ENCODE data around the gene ZNF101. TPM values are rescaled to one million over a fixed set of nuclear protein-coding genes. Genes with fewer than 3 reads are reported as not detected.
A peak's percentile ranks its signal among the peaks of the same experiment; 100 is the strongest.

Gene ZNF101
- total and polyA plus RNA-seq, 9 of the 15 experiments (the other 6 are each of a cell fraction or from before 2014, with no cell fraction given): 9.6 to 20.3 (median 12.4) TPM

GRCh38 chr19:19732579-19733501 lies 64.2 kb downstream of the ZNF101 start, which contains the start of gene ZNF14 (continued):
- TF ChIP-seq, protein P1, sequence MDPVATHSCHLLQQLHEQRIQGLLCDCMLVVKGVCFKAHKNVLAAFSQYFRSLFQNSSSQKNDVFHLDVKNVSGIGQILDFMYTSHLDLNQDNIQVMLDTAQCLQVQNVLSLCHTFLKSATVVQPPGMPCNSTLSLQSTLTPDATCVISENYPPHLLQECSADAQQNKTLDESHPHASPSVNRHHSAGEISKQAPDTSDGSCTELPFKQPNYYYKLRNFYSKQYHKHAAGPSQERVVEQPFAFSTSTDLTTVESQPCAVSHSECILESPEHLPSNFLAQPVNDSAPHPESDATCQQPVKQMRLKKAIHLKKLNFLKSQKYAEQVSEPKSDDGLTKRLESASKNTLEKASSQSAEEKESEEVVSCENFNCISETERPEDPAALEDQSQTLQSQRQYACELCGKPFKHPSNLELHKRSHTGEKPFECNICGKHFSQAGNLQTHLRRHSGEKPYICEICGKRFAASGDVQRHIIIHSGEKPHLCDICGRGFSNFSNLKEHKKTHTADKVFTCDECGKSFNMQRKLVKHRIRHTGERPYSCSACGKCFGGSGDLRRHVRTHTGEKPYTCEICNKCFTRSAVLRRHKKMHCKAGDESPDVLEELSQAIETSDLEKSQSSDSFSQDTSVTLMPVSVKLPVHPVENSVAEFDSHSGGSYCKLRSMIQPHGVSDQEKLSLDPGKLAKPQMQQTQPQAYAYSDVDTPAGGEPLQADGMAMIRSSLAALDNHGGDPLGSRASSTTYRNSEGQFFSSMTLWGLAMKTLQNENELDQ (CRISPR knock-in tag; IDR thresholded peaks at IDR 0.05; ENCODE audit: borderline replicate concordance): peak; percentile 41; the same call in 1 of the 2 replicates
- TF ChIP-seq SP1 (CRISPR knock-in tag; IDR thresholded peaks at IDR 0.05) (peak; percentile 68), TAF1 (IDR thresholded peaks at IDR 0.05; ENCODE audit: control insufficient read depth, extremely low read depth, insufficient read depth, low read length, severe bottlenecking) (peak; percentile 52), GATAD2A (IDR thresholded peaks at IDR 0.05) (no peak), PML (IDR thresholded peaks at IDR 0.05; ENCODE audit: low read length) (peak; percentile 37; the same call in 1 of the 2 replicates), SIN3A (IDR thresholded peaks at IDR 0.05; ENCODE audit: borderline replicate concordance in 2 of 2, control insufficient read depth in 1 of 2, low read depth in 2 of 2, low read length in 2 of 2) (0 out of 4 replicates have a peak, but pooled peaks of 1 of the 2 experiments have one; percentile 38), POLR2H (tag; IDR thresholded peaks at IDR 0.05; ENCODE audit: low read depth) (0 out of 2 replicates have a peak, but pooled peaks have one; percentile 17), TOE1 (IDR thresholded peaks at IDR 0.05; ENCODE audit: borderline replicate concordance) (no peak), TOE1 (CRISPR knock-in tag; IDR thresholded peaks at IDR 0.05; ENCODE audit: borderline replicate concordance, low read depth) (no peak), PREB (CRISPR knock-in tag; IDR thresholded peaks at IDR 0.05) (no peak), BACH1 (tag; IDR thresholded peaks at IDR 0.05) (no peak), ZNF277 (CRISPR knock-in tag; IDR thresholded peaks at IDR 0.05; ENCODE audit: borderline replicate concordance) (no peak), COPS2 (conservative IDR thresholded peaks at IDR 0.05) (no peak), CBFB (CRISPR knock-in tag; IDR thresholded peaks at IDR 0.05) (no peak), MCM7 (IDR thresholded peaks at IDR 0.05) (no peak), FIP1L1 (IDR thresholded peaks at IDR 0.05; ENCODE audit: low read depth, low read length, poor library complexity, severe bottlenecking) (peak; percentile 65), SUPT5H (IDR thresholded peaks at IDR 0.05) (peak; percentile 87), SMAD2 (IDR thresholded peaks at IDR 0.05; ENCODE audit: low read depth, low read length) (no peak), EHMT2 (IDR thresholded peaks at IDR 0.05) (peak; percentile 45; the same call in 1 of the 2 replicates), E2F4 (CRISPR knock-in tag; IDR thresholded peaks at IDR 0.05; ENCODE audit: low read depth) (no peak)
